GM12801 (cell line): Measurements from ENCODE around the gene IL2RA.

ENCODE experiments used
- TF ChIP-seq, protein P1 (sequence below): IDR thresholded peaks from one replicate; pipeline ENCODE4 v1.5.1; 2011; ENCODE audit warnings: control low read depth; ENCODE audit not compliant: insufficient read length; ENCODE audit errors: extremely low read depth

IL2RA gene

DNA sequence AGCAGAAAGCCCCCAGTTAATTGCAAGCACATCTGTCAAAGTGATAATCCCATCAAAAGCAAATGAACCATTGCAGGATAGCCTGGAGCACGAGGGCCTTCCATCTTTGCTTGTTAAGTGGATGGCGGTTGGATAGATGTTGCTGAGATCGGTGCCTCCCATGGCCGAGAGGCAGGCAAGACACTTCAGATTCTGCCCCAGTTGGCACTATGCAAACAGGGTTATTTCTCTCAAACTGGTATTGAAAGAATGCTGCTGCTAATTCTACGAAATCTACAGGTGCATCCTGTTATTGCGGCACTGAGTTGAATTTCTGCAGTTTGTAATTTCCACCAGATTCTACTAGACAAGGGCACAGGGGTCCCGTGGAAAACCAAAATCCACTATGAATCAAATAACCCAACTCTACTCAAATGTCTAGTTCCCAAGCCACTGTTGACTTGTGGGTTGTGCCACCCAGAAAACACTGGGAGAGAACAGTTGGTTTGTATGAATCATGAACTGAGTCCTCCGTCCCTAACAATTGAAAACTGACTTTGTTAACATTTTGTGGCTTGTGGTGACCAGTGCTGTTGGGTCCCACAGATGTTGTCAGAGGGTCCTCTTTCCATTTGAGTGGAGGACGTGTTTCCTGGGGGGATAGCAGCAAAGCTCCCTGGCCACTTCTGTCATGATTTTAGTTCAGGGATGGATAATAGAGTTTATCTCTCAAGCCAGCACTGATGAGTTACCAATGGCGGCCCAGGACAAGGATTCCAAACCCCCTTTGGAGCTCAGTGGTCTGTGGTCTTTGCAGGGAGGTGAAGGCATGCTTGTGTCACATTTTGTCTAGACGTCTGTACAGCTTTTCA, 7.1 kb upstream of the IL2RA start:
- TF ChIP-seq, protein P1, sequence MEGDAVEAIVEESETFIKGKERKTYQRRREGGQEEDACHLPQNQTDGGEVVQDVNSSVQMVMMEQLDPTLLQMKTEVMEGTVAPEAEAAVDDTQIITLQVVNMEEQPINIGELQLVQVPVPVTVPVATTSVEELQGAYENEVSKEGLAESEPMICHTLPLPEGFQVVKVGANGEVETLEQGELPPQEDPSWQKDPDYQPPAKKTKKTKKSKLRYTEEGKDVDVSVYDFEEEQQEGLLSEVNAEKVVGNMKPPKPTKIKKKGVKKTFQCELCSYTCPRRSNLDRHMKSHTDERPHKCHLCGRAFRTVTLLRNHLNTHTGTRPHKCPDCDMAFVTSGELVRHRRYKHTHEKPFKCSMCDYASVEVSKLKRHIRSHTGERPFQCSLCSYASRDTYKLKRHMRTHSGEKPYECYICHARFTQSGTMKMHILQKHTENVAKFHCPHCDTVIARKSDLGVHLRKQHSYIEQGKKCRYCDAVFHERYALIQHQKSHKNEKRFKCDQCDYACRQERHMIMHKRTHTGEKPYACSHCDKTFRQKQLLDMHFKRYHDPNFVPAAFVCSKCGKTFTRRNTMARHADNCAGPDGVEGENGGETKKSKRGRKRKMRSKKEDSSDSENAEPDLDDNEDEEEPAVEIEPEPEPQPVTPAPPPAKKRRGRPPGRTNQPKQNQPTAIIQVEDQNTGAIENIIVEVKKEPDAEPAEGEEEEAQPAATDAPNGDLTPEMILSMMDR: no peak

DNA sequence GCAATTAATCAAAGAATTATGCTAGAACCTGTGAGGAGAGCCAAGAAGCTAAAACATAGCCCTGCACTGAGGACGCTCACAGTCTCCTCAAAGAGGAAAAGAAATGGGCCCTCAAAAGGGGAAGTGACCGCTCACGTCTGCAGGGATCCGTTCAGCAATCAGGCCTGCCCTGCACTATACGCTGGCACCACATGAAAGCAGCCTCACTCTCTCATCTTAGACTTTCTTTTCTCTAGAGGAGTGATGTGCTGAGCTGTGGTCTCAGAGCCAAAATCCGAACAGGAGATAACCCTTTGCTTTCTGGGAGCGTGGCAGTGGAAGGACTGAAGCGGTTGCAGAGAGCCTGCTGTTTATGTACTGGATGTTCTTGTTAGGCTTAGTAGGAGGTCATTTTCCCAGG, 6.3 kb upstream of the IL2RA start:
- TF ChIP-seq, protein P1: no peak

DNA sequence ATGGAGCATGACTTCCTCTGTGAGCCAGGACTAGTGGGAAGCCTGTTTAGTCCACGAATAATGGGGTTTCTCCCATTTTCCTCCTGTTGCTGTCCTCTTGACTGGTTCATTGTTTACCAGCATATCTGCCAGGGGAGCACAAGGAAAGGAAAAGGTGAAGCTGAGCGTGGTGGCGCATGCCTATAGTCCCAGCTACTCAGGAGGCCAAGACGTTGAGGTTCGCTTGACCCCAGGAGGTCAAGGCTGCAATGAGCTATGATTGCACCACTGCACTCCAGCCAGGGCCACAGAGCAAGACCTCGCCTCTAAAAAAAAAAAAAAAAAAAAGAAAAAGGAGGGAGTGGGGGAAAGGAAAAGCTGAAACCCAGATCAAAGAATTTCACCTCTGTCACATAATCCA, 5.8 kb upstream of the IL2RA start:
- TF ChIP-seq, protein P1: no peak

DNA sequence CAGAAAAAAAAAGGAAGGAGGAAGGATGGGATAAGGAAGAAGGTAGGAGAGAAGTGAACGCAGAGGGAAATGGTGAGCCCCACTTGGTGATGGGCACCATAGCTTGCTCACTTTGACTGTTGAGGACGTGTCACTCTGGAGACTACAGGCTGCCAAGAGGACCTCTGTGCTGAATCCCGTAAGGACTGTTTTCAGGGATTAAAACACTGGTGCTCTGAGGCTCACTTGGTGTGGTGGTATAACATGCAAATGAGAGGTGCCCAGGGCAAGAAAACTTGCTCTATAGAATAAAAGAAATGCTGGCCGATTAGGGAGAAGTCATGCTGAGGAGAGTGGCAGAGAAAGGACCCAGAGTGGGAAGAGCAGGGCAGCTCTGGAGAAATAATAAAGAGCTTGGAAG, 5.3 kb upstream of the IL2RA start:
- TF ChIP-seq, protein P1: no peak

DNA sequence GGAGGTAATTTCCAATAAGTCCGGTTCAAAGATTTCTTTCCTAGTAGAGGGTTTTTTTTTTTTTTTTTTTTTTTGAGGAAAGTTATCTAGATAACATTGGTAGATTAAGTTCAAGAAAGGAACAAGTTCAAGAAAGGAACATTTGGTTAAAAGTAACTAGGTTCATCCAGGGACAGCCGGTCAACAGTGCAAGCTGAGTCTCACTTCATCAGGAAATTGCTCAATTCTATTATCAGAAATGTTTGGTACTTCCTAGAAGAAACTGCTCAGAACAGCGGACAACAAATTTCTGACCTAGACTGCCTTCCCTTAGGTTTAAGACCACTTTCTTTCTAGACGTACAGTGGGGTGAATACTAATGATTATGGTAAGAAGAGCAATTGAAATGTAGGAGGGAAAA, 3.7 kb upstream of the IL2RA start:
- TF ChIP-seq, protein P1: no peak

DNA sequence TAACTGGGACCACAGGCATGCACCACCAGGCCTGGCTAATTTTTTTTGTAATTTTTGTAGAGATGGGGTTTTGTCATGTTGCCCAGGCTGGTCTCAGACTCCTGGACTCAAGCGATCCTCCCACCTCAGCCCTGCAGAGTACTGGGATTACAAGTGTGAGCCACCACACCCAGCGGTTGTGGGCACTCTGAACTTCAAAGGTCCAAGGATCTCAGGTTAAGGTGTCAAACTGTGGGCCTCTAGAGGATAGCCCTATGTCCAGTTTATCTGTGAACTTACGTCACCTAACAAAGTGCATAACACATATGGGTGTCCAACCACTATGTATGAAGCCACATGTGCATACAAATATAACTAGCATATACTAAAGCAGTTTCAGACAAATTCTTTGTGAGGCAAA, 3.2 kb upstream of the IL2RA start:
- TF ChIP-seq, protein P1: no peak

DNA sequence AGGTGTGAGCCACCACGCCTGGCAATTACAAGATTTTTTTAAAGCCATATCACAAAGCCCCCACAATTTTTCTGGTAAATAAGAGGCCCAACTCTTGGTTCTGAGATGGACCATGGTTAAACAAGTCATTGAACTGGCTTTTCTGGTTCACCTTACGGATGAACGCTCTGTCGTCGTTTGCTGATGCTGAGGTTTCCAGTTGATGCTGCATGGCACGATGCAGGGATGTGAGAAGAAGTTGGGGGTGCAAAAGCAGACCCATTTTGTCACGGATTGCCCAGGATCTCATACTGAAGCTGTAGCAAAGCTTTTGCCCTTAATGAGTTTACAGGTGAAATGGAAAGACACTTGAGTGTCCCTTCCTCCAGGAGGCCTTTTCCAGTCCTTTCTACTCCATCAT, 2.0 kb upstream of the IL2RA start:
- TF ChIP-seq, protein P1: no peak

DNA sequence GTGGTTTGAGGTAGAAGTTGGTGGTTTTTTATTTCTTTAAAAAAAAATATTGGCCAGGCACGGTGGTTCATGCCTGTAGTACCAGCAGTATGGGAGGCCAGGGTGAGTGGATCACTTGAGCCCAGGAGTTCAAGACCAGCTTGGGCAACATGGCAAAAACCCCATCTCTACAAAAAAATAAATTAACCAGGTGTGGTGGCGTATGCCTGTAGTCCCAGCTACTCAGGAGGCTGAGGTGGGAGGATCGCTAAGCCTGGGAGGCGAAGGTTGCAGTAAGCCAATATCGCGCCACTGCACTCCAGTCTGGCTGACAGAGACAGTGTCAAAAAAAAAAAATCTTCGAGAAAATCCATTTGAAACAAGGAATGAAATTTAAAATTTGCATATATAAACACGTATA, 1.1 kb downstream of the IL2RA start:
- TF ChIP-seq, protein P1: no peak
